Cardiac fibroblast (primary cell): ENCODE results near the gene NELFA.

Experiments used
- DNase-seq, 2 donors: peaks; one replicate each; pipeline versions ENCODE4 v3.0.0 to v3.0.0-alpha.2; 2010; ENCODE audit warnings: low read depth in 2 of 2
- H3K4me3 ChIP-seq, 2 donors: replicated peaks in 1 of 2; 1 replicate in 1 of 2; 2 replicates in 1 of 2; pipeline ENCODE4 v1.5.1; 2011; ENCODE audit warnings: low read depth in 2 of 2, low read length in 2 of 2, mild to moderate bottlenecking in 2 of 2, moderate library complexity in 1 of 2
- CTCF ChIP-seq: IDR thresholded peaks from one replicate; pipeline ENCODE4 v1.5.1; 2011; ENCODE audit warnings: low read depth, mild to moderate bottlenecking, low read length, inconsistent platforms

The NELFA gene

GRCh38 chr4:1985294-1985693 is 23.5 kb downstream of the NELFA start:
- no peak overlapping the region for H3K4me3 ChIP-seq
- no peak for DNase-seq
- no peak for TF ChIP-seq CTCF

- no peak for DNase-seq
- no peak overlapping the region for H3K4me3 ChIP-seq
- no peak for TF ChIP-seq CTCF
These were observed 24.2 kb downstream of the NELFA start for GRCh38 chr4:1984406-1985191.

- no peak overlapping the region for H3K4me3 ChIP-seq
- DNase-seq = peak in 1 of 2 donors; percentile 33
- no peak for TF ChIP-seq CTCF
These were observed 24.8 kb downstream of the NELFA start for GRCh38 chr4:1983846-1984405.

GRCh38 chr4:1983053-1983845 is 25.5 kb downstream of the NELFA start:
- no peak for DNase-seq
- H3K4me3 ChIP-seq = no peak overlapping the region
- no peak for TF ChIP-seq CTCF

GRCh38 chr4:1982124-1983052 is 26.4 kb downstream of the NELFA start:
- no peak for TF ChIP-seq CTCF
- DNase-seq = no peak
- no peak overlapping the region for H3K4me3 ChIP-seq
